H1 (cell line): ENCODE results near the gene TRIM67. TPM values are rescaled to one million over a fixed set of nuclear protein-coding genes. Genes with fewer than 3 reads are reported as not detected.

Experiments
- CTCF ChIA-PET: fragments of 300-600 bp; sonication (Branson Sonifier 250); formaldehyde crosslinking; loops from one replicate; lab custom pipeline; 2021; ENCODE audit not compliant: partially characterized antibody; lab: Charles Lee
- POLR2A ChIA-PET: fragments of 300-600 bp; sonication (Branson Sonifier 250); formaldehyde crosslinking; loops from one replicate; lab custom pipeline; 2021; ENCODE audit warnings: inconsistent platforms; ENCODE audit not compliant: partially characterized antibody; lab: Charles Lee
- DNase-seq, 2 experiments: peaks; one replicate each; pipeline versions ENCODE4 v3.0.0 to v3.0.0-alpha.2; 2010 to 2022; ENCODE audit warnings: low spot score in 2 of 2, low read depth in 1 of 2, mixed read lengths in 1 of 2
- FAIRE-seq: peaks from 2 replicates; lab custom pipeline; 2011; peaks lifted over from hg19 to GRCh38; lab: Jason Lieb, UNC
- H2AFZ ChIP-seq: 2 replicates; pipeline ENCODE4 v1.8.1; 2012; ENCODE audit warnings: low read length, inconsistent platforms
- H2AK5ac ChIP-seq: 2 replicates; pipeline ENCODE4 v1.6.1; 2013; ENCODE audit warnings: low read depth, low read length
- H2BK120ac ChIP-seq: replicated peaks from 2 replicates; pipeline ENCODE3; 2013; ENCODE audit warnings: low read depth, low read length, inconsistent platforms
- H2BK12ac ChIP-seq: 2 replicates; pipeline ENCODE4 v1.6.1; 2013; ENCODE audit warnings: low read depth, low read length
- H2BK15ac ChIP-seq: 2 replicates; pipeline ENCODE4 v1.6.1; 2013; ENCODE audit warnings: low read length
- H2BK20ac ChIP-seq: 2 replicates; pipeline ENCODE4 v1.6.1; 2013; ENCODE audit warnings: low read length
- H2BK5ac ChIP-seq: 2 replicates; pipeline ENCODE4 v1.6.1; 2013; ENCODE audit warnings: low read depth, low read length
- H3K14ac ChIP-seq: 2 replicates; pipeline ENCODE4 v1.6.1; 2013; ENCODE audit warnings: inconsistent platforms; ENCODE audit not compliant: insufficient read length
- H3K18ac ChIP-seq: 2 replicates; pipeline ENCODE4 v1.6.1; 2013; ENCODE audit warnings: low read length; ENCODE audit errors: extremely low read depth
- H3K23ac ChIP-seq: 2 replicates; pipeline ENCODE4 v1.6.1; 2013; ENCODE audit warnings: inconsistent platforms; ENCODE audit not compliant: insufficient read length
- H3K23me2 ChIP-seq: 2 replicates; pipeline ENCODE4 v1.6.1; 2013; ENCODE audit warnings: low read depth, low read length
- H3K27ac ChIP-seq: 2 replicates; pipeline ENCODE4 v1.6.1; 2011; ENCODE audit warnings: low read depth, low read length, inconsistent platforms
- H3K27me3 ChIP-seq, 4 experiments: replicated peaks in 1 of 4; 1 replicate in 1 of 4; 2 replicates in 3 of 4; pipeline versions ENCODE4 v1.6.1 to v1.8.1; 2011 to 2013; ENCODE audit warnings: low read length in 3 of 4, mild to moderate bottlenecking in 3 of 4, inconsistent platforms in 2 of 4, mixed read lengths in 2 of 4, moderate library complexity in 1 of 4; ENCODE audit not compliant: control insufficient read depth in 3 of 4, insufficient read depth in 3 of 4; ENCODE audit errors: extremely low read depth in 1 of 4
- H3K36me3 ChIP-seq, 4 experiments: 2 replicates each; pipeline versions ENCODE4 v1.6.1 to v1.8.1; 2011 to 2013; ENCODE audit warnings: mild to moderate bottlenecking in 4 of 4, low read length in 3 of 4, moderate library complexity in 2 of 4, control low read depth in 1 of 4, inconsistent platforms in 1 of 4; ENCODE audit not compliant: insufficient read depth in 4 of 4, control insufficient read depth in 2 of 4
- H3K4ac ChIP-seq: replicated peaks from 2 replicates; pipeline ENCODE3; 2013; ENCODE audit warnings: low read length, low read depth, mixed read lengths, inconsistent platforms; ENCODE audit not compliant: insufficient read length
- H3K4me1 ChIP-seq, 4 experiments: replicated peaks in 1 of 4; 1 replicate in 1 of 4; 2 replicates in 3 of 4; pipeline versions ENCODE4 v1.6.1 to v1.8.1; 2011 to 2013; ENCODE audit warnings: low read length in 3 of 4, inconsistent platforms in 2 of 4, mixed read lengths in 1 of 4; ENCODE audit not compliant: insufficient read depth in 4 of 4, control insufficient read depth in 3 of 4
- H3K4me2 ChIP-seq, 2 experiments: 2 replicates each; pipeline versions ENCODE4 v1.6.1 to v1.8.1; 2011 to 2013; ENCODE audit warnings: low read depth in 2 of 2, low read length in 2 of 2, control low read depth in 1 of 2, inconsistent platforms in 1 of 2, mild to moderate bottlenecking in 1 of 2; ENCODE audit not compliant: insufficient read depth in 1 of 2
- H3K4me3 ChIP-seq, 4 experiments: fragments of 200-600, 300-600 bp in 1 of 4; sonication (generic), shearing (Covaris generic), sonication (Bioruptor Twin) in 1 of 4; 2 replicates each; pipeline versions ENCODE4 v1.5.1 to v1.8.1; 2011 to 2016; ENCODE audit warnings: low read length in 4 of 4, low read depth in 3 of 4, control low read depth in 2 of 4, inconsistent platforms in 2 of 4, mild to moderate bottlenecking in 2 of 4, mixed read lengths in 1 of 4, moderate library complexity in 1 of 4; ENCODE audit not compliant: insufficient read depth in 2 of 4; ENCODE audit errors: extremely low read depth in 1 of 4
- H3K56ac ChIP-seq: replicated peaks from 2 replicates; pipeline ENCODE3; 2013; ENCODE audit warnings: low read depth, mild to moderate bottlenecking, mixed read lengths, low read length, inconsistent platforms; ENCODE audit not compliant: insufficient read length
- H3K79me1 ChIP-seq: 2 replicates; pipeline ENCODE4 v1.6.1; 2013; ENCODE audit warnings: low read depth, low read length, control low read depth
- H3K79me2 ChIP-seq, 2 experiments: 2 replicates each; pipeline versions ENCODE4 v1.6.1 to v1.8.1; 2012 to 2013; ENCODE audit warnings: low read length in 2 of 2, mild to moderate bottlenecking in 2 of 2, inconsistent platforms in 1 of 2; ENCODE audit not compliant: insufficient read depth in 2 of 2, control insufficient read depth in 1 of 2
- H3K9ac ChIP-seq, 4 experiments: replicated peaks in 1 of 4; 1 replicate in 1 of 4; 2 replicates in 3 of 4; pipeline versions ENCODE4 v1.6.1 to v1.8.1; 2011 to 2013; ENCODE audit warnings: low read depth in 3 of 4, low read length in 3 of 4, control low read depth in 2 of 4, mild to moderate bottlenecking in 2 of 4, moderate library complexity in 2 of 4, inconsistent platforms in 1 of 4; ENCODE audit errors: extremely low read depth in 1 of 4
- H3K9me3 ChIP-seq, 2 experiments: 2 replicates each; pipeline versions ENCODE4 v1.6.1 to v1.8.1; 2012 to 2013; ENCODE audit warnings: mild to moderate bottlenecking in 2 of 2, moderate library complexity in 2 of 2, control low read depth in 1 of 2, inconsistent platforms in 1 of 2, low read depth in 1 of 2, low read length in 1 of 2, mixed read lengths in 1 of 2; ENCODE audit not compliant: insufficient read depth in 2 of 2
- H4K20me1 ChIP-seq, 2 experiments: replicated peaks in 1 of 2; 2 replicates each; pipeline versions ENCODE3 to v1.8.1; 2011 to 2013; ENCODE audit warnings: inconsistent platforms in 2 of 2, low read length in 2 of 2, mild to moderate bottlenecking in 1 of 2; ENCODE audit not compliant: insufficient read depth in 2 of 2, control insufficient read depth in 1 of 2
- H4K5ac ChIP-seq: 2 replicates; pipeline ENCODE4 v1.6.1; 2013; ENCODE audit warnings: low read length, low read depth, mixed read lengths, inconsistent platforms; ENCODE audit not compliant: insufficient read length
- H4K8ac ChIP-seq: 2 replicates; pipeline ENCODE4 v1.8.0; 2013; ENCODE audit warnings: mild to moderate bottlenecking, moderate library complexity, low read length, inconsistent platforms; ENCODE audit not compliant: insufficient read depth; ENCODE audit errors: extremely low read depth
- H4K91ac ChIP-seq: replicated peaks from 2 replicates; pipeline ENCODE3; 2013; ENCODE audit warnings: low read length, mixed read lengths, inconsistent platforms; ENCODE audit not compliant: insufficient read length
- BCL11A ChIP-seq, 2 experiments: IDR thresholded peaks; one replicate each; pipeline ENCODE4 v1.6.1; 2011; ENCODE audit warnings: low read depth in 2 of 2, low read length in 2 of 2, mild to moderate bottlenecking in 2 of 2
- NRF1 ChIP-seq: IDR thresholded peaks from 2 replicates; pipeline ENCODE4 v1.6.1; 2011; ENCODE audit warnings: mild to moderate bottlenecking, low read depth, low read length, improper control_type of control experiment
- SP1 ChIP-seq: IDR thresholded peaks from 2 replicates; pipeline ENCODE4 v1.6.1; 2011; ENCODE audit warnings: low read depth, low read length
- WGBS, 2 experiments: shearing (Covaris generic) in 1 of 2; methylation state at CpG; one replicate each; pipeline versions ENCODE4 v1.1.6 to v1.1.7; 2013 to 2015; ENCODE audit warnings: low lambda C conversion rate in 2 of 2, mixed read lengths in 2 of 2, inconsistent platforms in 1 of 2, low coverage in 1 of 2, missing lambda C conversion rate in 1 of 2; ENCODE audit not compliant: insufficient replicate concordance in 2 of 2, insufficient coverage in 1 of 2, insufficient read length in 1 of 2; ENCODE audit errors: extremely low coverage in 1 of 2, missing lambda C conversion rate in 1 of 2; 5-methylcytosine and 5-hydroxymethylcytosine counted together
- polyA plus RNA-seq, 7 experiments: library from polyadenylated mRNA; depleted of rRNA in 3 of 7; stranded (reverse) in 5 of 7; unstranded in 2 of 7; fragments of >200 nt in 5 of 7; fragments of 200-250 nt in 2 of 7; gene quantifications; 1 replicate in 5 of 7; 2 replicates in 1 of 7; 4 replicates in 1 of 7; pipeline versions ENCODE4 v1.2.1 to v1.2.3, GENCODE V29; 2011 to 2013; ENCODE audit warnings: missing spikeins in 2 of 7, mixed read lengths in 2 of 7
- total RNA-seq: library from RNA; stranded (reverse); fragmentation: NEBNext Ultra II Directional; extraction: Animal tissue kit (Norgen Biotek cat#: 25700); gene quantifications from 2 replicates; pipeline ENCODE4 v1.2.1, GENCODE V29; 2021

TRIM67 gene
- total and polyA plus RNA-seq, 2 of the 8 experiments (the other 6 are each of a cell fraction or from before 2014, with no cell fraction given): under 0.01 TPM; not detected in 1

- H2BK20ac ChIP-seq: no peak overlapping the region
- FAIRE-seq (no peak), DNase-seq (no peak)
- H3K23ac ChIP-seq: no peak overlapping the region
- no peaks in the 10 kb centered on the region for H3K36me3 ChIP-seq
- no peak overlapping the region for H2BK12ac ChIP-seq
- no peak overlapping the region for H3K4me2 ChIP-seq
- H3K27me3 ChIP-seq: peaks cover 0 to 2% (median 0%) of the 10 kb centered on the region in 4 experiments; a peak in 3 of 7 replicates
- H3K4me3 ChIP-seq: no peak overlapping the region
- ChIA-PET CTCF (interaction anchor here (0.7 kb wide), 2 partner anchors 76 to 256 kb away, joined by 3 read pairs; no protein-coding TSS in a partner anchor), POLR2A (no interaction called here)
- H4K20me1 ChIP-seq: no peaks in the 10 kb centered on the region
- H3K4ac ChIP-seq: no peak overlapping the region
- H4K8ac ChIP-seq: no peak overlapping the region
- H2BK15ac ChIP-seq: no peak overlapping the region
- 23% methylated on average over 1 of the region's 1 CpG; no CpG with 5 or more reads in 1 of the 2 experiments for WGBS, 2 experiments
- TF ChIP-seq SP1: no peak
- TF ChIP-seq NRF1: no peak
- no peak for TF ChIP-seq BCL11A (IDR thresholded peaks at IDR 0.05; ENCODE audit: low read depth in 2 of 2, low read length in 2 of 2)
- no peak overlapping the region for H2BK5ac ChIP-seq
- H3K14ac ChIP-seq: no peak overlapping the region
- H3K18ac ChIP-seq: no peak overlapping the region
- no peak overlapping the region for H4K5ac ChIP-seq
- no peak overlapping the region for H2AFZ ChIP-seq
- no peak overlapping the region for H2AK5ac ChIP-seq
- H3K56ac ChIP-seq: no peak overlapping the region
- no peak overlapping the region for H3K27ac ChIP-seq
- H3K23me2 ChIP-seq: no peaks in the 10 kb centered on the region
- H3K9me3 ChIP-seq: peaks cover 23 to 24% of the 10 kb centered on the region in 2 experiments
- no peak overlapping the region for H3K9ac ChIP-seq
- H3K79me2 ChIP-seq: no peaks in the 10 kb centered on the region
- H3K79me1 ChIP-seq: no peaks in the 10 kb centered on the region
- no peaks in the 10 kb centered on the region for H3K4me1 ChIP-seq
- H2BK120ac ChIP-seq: no peak overlapping the region
- no peak overlapping the region for H4K91ac ChIP-seq
Observed at GRCh38 chr1:231151811-231152210, 10.0 kb upstream of the TRIM67 start.
